Smooth muscle cell (in vitro differentiated cells): ENCODE measurements around the gene CYP1A2. TPM values are rescaled to one million over a fixed set of nuclear protein-coding genes. Genes with fewer than 3 reads are reported as not detected.

ENCODE experiments used
- DNase-seq: peaks from one replicate; lab custom pipeline; 2025; ENCODE audit not compliant: unreplicated experiment; lab: John Stamatoyannopoulos, UW
- H2AFZ ChIP-seq: fragments of 200-600 bp; sonication (generic); 2 replicates; pipeline ENCODE4 v1.6.0; 2016; ENCODE audit warnings: antibody characterized with exemption, low read depth, mild to moderate bottlenecking
- H3F3A ChIP-seq: fragments of 200-600 bp; sonication (generic); 2 replicates; pipeline ENCODE4 v1.6.0; 2017; ENCODE audit warnings: antibody characterized with exemption, low read depth
- H3K27ac ChIP-seq: fragments of 200-600 bp; sonication (generic); 2 replicates; pipeline ENCODE4 v1.5.1; 2016; ENCODE audit warnings: low read depth, mild to moderate bottlenecking
- H3K27me3 ChIP-seq: fragments of 200-600 bp; sonication (generic); 2 replicates; pipeline ENCODE4 v1.6.1; 2016; ENCODE audit warnings: low read depth, mild to moderate bottlenecking
- H3K36me3 ChIP-seq: fragments of 200-600 bp; sonication (generic); 2 replicates; pipeline ENCODE4 v1.5.1; 2016; ENCODE audit warnings: low read depth
- H3K4me1 ChIP-seq: fragments of 200-600 bp; sonication (generic); 2 replicates; pipeline ENCODE4 v1.5.1; 2016; ENCODE audit warnings: low read depth
- H3K4me2 ChIP-seq: fragments of 200-600 bp; sonication (generic); 2 replicates; pipeline ENCODE4 v1.6.0; 2016; ENCODE audit warnings: mild to moderate bottlenecking
- H3K4me3 ChIP-seq: fragments of 200-600 bp; sonication (generic); 2 replicates; pipeline ENCODE4 v1.5.1; 2016; ENCODE audit warnings: mild to moderate bottlenecking
- H3K79me2 ChIP-seq: fragments of 200-600 bp; sonication (generic); 2 replicates; pipeline ENCODE4 v1.6.0; 2016; ENCODE audit warnings: low read depth, mild to moderate bottlenecking
- H3K9ac ChIP-seq: fragments of 200-600 bp; sonication (generic); 2 replicates; pipeline ENCODE4 v1.6.0; 2016; ENCODE audit warnings: low read depth
- H3K9me3 ChIP-seq: fragments of 200-600 bp; sonication (generic); replicated peaks from 2 replicates; pipeline ENCODE4 v1.5.1; 2016; ENCODE audit warnings: low read depth
- H4K20me1 ChIP-seq: fragments of 200-600 bp; sonication (generic); 2 replicates; pipeline ENCODE4 v1.6.0; 2016; ENCODE audit warnings: low read depth
- whole genome bisulfite sequencing: methylation state at CpG from one replicate; pipeline ENCODE4 v1.1.7; 2016; ENCODE audit warnings: low lambda C conversion rate; 5-methylcytosine and 5-hydroxymethylcytosine counted together
- polyA plus RNA-seq: library from polyadenylated mRNA; unstranded; fragments of >200 nt; fragmentation: Nextera tagmentation; extraction: Ambion mirVana; gene quantifications from 2 replicates; pipeline ENCODE4 v1.2.1, GENCODE V29; 2016
- total RNA-seq: library from RNA; depleted of rRNA; stranded (reverse); fragments of >200 nt; gene quantifications from 2 replicates; pipeline ENCODE4 v1.2.3, GENCODE V29; 2014
- TF ChIP-seq, protein P1 (sequence below): fragments of 200-600 bp; sonication (generic); IDR thresholded peaks from 2 replicates; pipeline ENCODE4 v1.5.1; 2017; ENCODE audit warnings: borderline replicate concordance, mild to moderate bottlenecking, antibody characterized with exemption; ENCODE audit not compliant: insufficient read depth, poor library complexity, severe bottlenecking

The CYP1A2 gene
- total and polyA plus RNA-seq, 2 experiments from 2014 or later, result not detected

DNA sequence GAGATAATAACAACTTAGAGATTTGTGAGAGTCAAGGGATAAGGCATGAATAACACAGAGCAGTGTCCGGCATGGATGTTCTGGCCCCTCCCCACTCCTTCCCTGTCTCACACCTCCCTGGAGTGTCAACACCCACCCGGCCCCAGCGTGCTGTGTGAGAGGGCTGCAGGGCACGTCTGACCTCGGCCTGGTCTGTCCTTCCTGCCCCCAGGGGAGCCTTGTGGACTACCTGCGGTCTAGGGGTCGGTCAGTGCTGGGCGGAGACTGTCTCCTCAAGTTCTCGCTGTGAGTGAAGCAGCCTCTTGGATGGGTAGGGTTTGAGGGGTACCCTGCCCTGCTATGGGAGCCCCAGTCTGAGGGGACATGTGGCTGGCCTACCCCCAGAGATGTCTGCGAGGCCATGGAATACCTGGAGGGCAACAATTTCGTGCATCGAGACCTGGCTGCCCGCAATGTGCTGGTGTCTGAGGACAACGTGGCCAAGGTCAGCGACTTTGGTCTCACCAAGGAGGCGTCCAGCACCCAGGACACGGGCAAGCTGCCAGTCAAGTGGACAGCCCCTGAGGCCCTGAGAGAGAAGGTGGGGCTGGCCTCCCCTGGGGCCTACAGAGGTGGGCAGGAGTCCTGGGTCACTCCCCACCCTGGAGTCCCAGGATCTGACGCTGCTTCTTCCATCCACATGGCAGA lies 52.8 kb downstream of the CYP1A2 start:
- no peak for DNase-seq
- WGBS, result 97% methylated on average over 18 of the region's 18 CpGs
- Histone ChIP-seq H3K4me1 (no peaks in the 10 kb centered on the region), H3K4me2 (no peak overlapping the region), H4K20me1 (peaks cover 28% of the 10 kb centered on the region), H3K9ac (no peak overlapping the region), H3F3A (no peaks in the 10 kb centered on the region), H3K27me3 (no peaks in the 10 kb centered on the region), H3K36me3 (no peaks in the 10 kb centered on the region), H2AFZ (no peak overlapping the region), H3K27ac (no peak overlapping the region), H3K4me3 (no peak overlapping the region), H3K79me2 (peaks cover 5% of the 10 kb centered on the region), H3K9me3 (no peaks in the 10 kb centered on the region)
- TF ChIP-seq, protein P1, sequence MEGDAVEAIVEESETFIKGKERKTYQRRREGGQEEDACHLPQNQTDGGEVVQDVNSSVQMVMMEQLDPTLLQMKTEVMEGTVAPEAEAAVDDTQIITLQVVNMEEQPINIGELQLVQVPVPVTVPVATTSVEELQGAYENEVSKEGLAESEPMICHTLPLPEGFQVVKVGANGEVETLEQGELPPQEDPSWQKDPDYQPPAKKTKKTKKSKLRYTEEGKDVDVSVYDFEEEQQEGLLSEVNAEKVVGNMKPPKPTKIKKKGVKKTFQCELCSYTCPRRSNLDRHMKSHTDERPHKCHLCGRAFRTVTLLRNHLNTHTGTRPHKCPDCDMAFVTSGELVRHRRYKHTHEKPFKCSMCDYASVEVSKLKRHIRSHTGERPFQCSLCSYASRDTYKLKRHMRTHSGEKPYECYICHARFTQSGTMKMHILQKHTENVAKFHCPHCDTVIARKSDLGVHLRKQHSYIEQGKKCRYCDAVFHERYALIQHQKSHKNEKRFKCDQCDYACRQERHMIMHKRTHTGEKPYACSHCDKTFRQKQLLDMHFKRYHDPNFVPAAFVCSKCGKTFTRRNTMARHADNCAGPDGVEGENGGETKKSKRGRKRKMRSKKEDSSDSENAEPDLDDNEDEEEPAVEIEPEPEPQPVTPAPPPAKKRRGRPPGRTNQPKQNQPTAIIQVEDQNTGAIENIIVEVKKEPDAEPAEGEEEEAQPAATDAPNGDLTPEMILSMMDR, result no peak

DNA sequence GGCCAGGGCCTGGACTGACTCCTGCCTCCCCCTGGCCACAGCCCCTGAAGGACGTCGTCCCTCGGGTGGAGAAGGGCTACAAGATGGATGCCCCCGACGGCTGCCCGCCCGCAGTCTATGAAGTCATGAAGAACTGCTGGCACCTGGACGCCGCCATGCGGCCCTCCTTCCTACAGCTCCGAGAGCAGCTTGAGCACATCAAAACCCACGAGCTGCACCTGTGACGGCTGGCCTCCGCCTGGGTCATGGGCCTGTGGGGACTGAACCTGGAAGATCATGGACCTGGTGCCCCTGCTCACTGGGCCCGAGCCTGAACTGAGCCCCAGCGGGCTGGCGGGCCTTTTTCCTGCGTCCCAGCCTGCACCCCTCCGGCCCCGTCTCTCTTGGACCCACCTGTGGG lies 53.6 kb downstream of the CYP1A2 start:
- H3K9ac ChIP-seq, result no peak overlapping the region
- no peak overlapping the region for H3K27ac ChIP-seq
- TF ChIP-seq, protein P1, result no peak
- no peak overlapping the region for H3K4me3 ChIP-seq
- H3F3A ChIP-seq, result no peaks in the 10 kb centered on the region
- H4K20me1 ChIP-seq, result peaks cover 20% of the 10 kb centered on the region
- no peak overlapping the region for H2AFZ ChIP-seq
- H3K9me3 ChIP-seq, result no peaks in the 10 kb centered on the region
- H3K4me1 ChIP-seq, result no peaks in the 10 kb centered on the region
- no peaks in the 10 kb centered on the region for H3K36me3 ChIP-seq
- DNase-seq, result no peak
- WGBS, result 97% methylated on average over 13 of the region's 20 CpGs
- no peaks in the 10 kb centered on the region for H3K79me2 ChIP-seq
- H3K4me2 ChIP-seq, result no peak overlapping the region
- no peaks in the 10 kb centered on the region for H3K27me3 ChIP-seq

DNA sequence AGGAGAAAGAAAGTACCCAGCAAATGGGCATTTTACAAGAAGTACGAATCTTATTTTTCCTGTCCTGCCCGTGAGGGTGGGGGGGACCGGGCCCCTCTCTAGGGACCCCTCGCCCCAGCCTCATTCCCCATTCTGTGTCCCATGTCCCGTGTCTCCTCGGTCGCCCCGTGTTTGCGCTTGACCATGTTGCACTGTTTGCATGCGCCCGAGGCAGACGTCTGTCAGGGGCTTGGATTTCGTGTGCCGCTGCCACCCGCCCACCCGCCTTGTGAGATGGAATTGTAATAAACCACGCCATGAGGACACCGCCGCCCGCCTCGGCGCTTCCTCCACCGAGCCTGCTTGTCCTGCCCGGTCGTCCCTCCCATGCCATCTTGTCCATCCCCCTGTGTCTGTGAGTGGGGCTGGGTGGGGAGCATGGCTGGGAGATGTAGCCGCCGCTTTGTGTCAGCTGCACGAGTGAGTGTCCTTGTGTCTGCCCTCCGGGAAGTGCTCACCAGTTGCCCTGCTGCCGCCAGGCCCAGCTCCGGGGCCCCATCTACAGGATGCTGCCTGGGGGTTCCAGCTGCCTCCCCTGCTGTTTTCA lies 54.3 kb downstream of the CYP1A2 start:
- DNase-seq, result no peak
- H3K79me2 ChIP-seq, result no peaks in the 10 kb centered on the region
- H3K4me1 ChIP-seq, result no peaks in the 10 kb centered on the region
- no peak overlapping the region for H3K4me2 ChIP-seq
- no peaks in the 10 kb centered on the region for H3K27me3 ChIP-seq
- H4K20me1 ChIP-seq, result peaks cover 13% of the 10 kb centered on the region
- no peak overlapping the region for H2AFZ ChIP-seq
- no peaks in the 10 kb centered on the region for H3F3A ChIP-seq
- WGBS, result 98% methylated on average over 31 of the region's 31 CpGs
- H3K9me3 ChIP-seq, result no peaks in the 10 kb centered on the region
- no peaks in the 10 kb centered on the region for H3K36me3 ChIP-seq
- no peak overlapping the region for H3K4me3 ChIP-seq
- H3K27ac ChIP-seq, result no peak overlapping the region
- TF ChIP-seq, protein P1, result no peak
- H3K9ac ChIP-seq, result no peak overlapping the region

DNA sequence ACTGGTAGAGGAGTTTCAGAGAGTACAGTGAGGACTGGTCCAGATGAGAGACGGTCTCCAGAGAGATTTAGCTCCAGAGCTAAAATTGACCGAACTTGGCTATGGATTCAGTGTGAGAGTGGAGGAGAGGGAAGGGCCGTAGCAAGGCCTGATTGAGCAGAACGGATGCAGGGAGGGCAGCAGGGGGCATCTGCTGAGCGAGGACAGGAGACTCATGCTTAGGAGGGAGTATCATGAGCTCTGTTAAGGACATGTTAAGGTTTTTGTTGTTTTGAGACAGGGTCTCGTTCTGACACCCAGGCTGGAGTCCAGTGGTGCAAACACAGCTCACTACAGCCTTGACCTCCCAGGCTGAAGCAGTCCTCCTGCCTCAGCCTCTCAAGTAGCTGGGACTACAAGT lies 56.3 kb downstream of the CYP1A2 start:
- TF ChIP-seq, protein P1, result no peak
- 94% methylated on average over 6 of the region's 6 CpGs for WGBS

More for the DNA sequence above, 56.3 kb downstream of the CYP1A2 start:
- Histone ChIP-seq H3K27ac (no peak overlapping the region), H2AFZ (no peak overlapping the region), H3K36me3 (no peaks in the 10 kb centered on the region), H3K4me1 (no peaks in the 10 kb centered on the region), H3K27me3 (no peaks in the 10 kb centered on the region), H4K20me1 (peaks cover 5% of the 10 kb centered on the region), H3K9me3 (no peaks in the 10 kb centered on the region), H3K9ac (no peak overlapping the region), H3F3A (no peaks in the 10 kb centered on the region), H3K79me2 (no peaks in the 10 kb centered on the region), H3K4me3 (no peak overlapping the region), H3K4me2 (no peak overlapping the region)
- no peak for DNase-seq
